HepG2 (cell line): ENCODE results near the gene ABCB6. TPM values are rescaled to one million over a fixed set of nuclear protein-coding genes. Genes with fewer than 3 reads are reported as not detected.

Experiments
- CENPT ChIP-seq: sonication (generic); formaldehyde crosslinking; IDR thresholded peaks from 2 replicates; pipeline ENCODE4 v1.8.0; 2022; ENCODE audit warnings: low read depth, mild to moderate bottlenecking, moderate library complexity, missing genetic modification reagents
- FOXK1 ChIP-seq: sonication (generic); formaldehyde crosslinking; IDR thresholded peaks from 2 replicates; pipeline ENCODE4 v1.4.0; 2020; ENCODE audit warnings: low read depth, missing genetic modification reagents, borderline replicate concordance
- FOXO1 ChIP-seq: sonication (generic); formaldehyde crosslinking; IDR thresholded peaks from 2 replicates; pipeline ENCODE4 v1.4.0; 2020; ENCODE audit warnings: missing genetic modification reagents
- GPBP1L1 ChIP-seq: sonication (generic); formaldehyde crosslinking; IDR thresholded peaks from 2 replicates; pipeline ENCODE4 v1.5.0; 2020; ENCODE audit warnings: mild to moderate bottlenecking, missing genetic modification reagents
- HDAC2 ChIP-seq: sonication (generic); formaldehyde crosslinking; IDR thresholded peaks from 2 replicates; pipeline ENCODE4 v1.4.0; 2020; ENCODE audit warnings: missing genetic modification reagents
- HMG20A ChIP-seq: IDR thresholded peaks from 2 replicates; pipeline ENCODE4 v1.6.1; 2016; ENCODE audit warnings: borderline replicate concordance
- HNRNPL ChIP-seq: fragments of 200-400 bp; formaldehyde crosslinking; IDR thresholded peaks from 2 replicates; pipeline ENCODE4 v1.6.1; 2017; ENCODE audit warnings: mild to moderate bottlenecking, low read depth, low read length
- ISL2 ChIP-seq: sonication (generic); formaldehyde crosslinking; IDR thresholded peaks from 2 replicates; pipeline ENCODE4 v1.5.0; 2020; ENCODE audit warnings: missing genetic modification reagents
- MED1 ChIP-seq: sonication (generic); formaldehyde crosslinking; IDR thresholded peaks from 2 replicates; pipeline ENCODE4 v1.4.0; 2020; ENCODE audit warnings: missing genetic modification reagents
- MTF2 ChIP-seq: sonication (generic); formaldehyde crosslinking; IDR thresholded peaks from 2 replicates; pipeline ENCODE4 v1.5.0; 2020; ENCODE audit warnings: missing genetic modification reagents, borderline replicate concordance
- NCOR1 ChIP-seq: fragments of 200-600 bp; sonication (generic); IDR thresholded peaks from 2 replicates; pipeline ENCODE4 v1.7.0; 2017; ENCODE audit warnings: antibody characterized with exemption, low read length, borderline replicate concordance
- NKX3-1 ChIP-seq: sonication (generic); formaldehyde crosslinking; IDR thresholded peaks from 2 replicates; pipeline ENCODE4 v1.5.0; 2020; ENCODE audit warnings: missing genetic modification reagents
- RBFOX2 ChIP-seq: fragments of 200-400 bp; formaldehyde crosslinking; IDR thresholded peaks from 2 replicates; pipeline ENCODE4 v1.6.1; 2017; ENCODE audit warnings: low read depth, mild to moderate bottlenecking, low read length
- SRSF1 ChIP-seq: fragments of 200-400 bp; formaldehyde crosslinking; optimal IDR thresholded peaks from 2 replicates; pipeline ENCODE3; 2017; ENCODE audit warnings: mild to moderate bottlenecking, low read depth, low read length, moderate library complexity
- ZBTB46 ChIP-seq: sonication (generic); formaldehyde crosslinking; IDR thresholded peaks from 2 replicates; pipeline ENCODE4 v1.4.0; 2020; ENCODE audit warnings: mild to moderate bottlenecking, missing genetic modification reagents, borderline replicate concordance
- ZIK1 ChIP-seq: sonication (generic); formaldehyde crosslinking; IDR thresholded peaks from 2 replicates; pipeline ENCODE4 v1.5.0; 2020; ENCODE audit warnings: mild to moderate bottlenecking, low read depth, missing genetic modification reagents, borderline replicate concordance
- ZNF180 ChIP-seq: sonication (generic); formaldehyde crosslinking; IDR thresholded peaks from 2 replicates; pipeline ENCODE4 v1.4.0; 2020; ENCODE audit warnings: low read depth, missing genetic modification reagents, borderline replicate concordance
- ZNF782 ChIP-seq: sonication (generic); formaldehyde crosslinking; IDR thresholded peaks from 2 replicates; pipeline ENCODE4 v1.4.0; 2020; ENCODE audit warnings: missing genetic modification reagents, mild to moderate bottlenecking, borderline replicate concordance
- ZNF878 ChIP-seq: sonication (generic); formaldehyde crosslinking; IDR thresholded peaks from 2 replicates; pipeline ENCODE4 v1.8.1; 2023; ENCODE audit warnings: mild to moderate bottlenecking, missing genetic modification reagents, moderate library complexity
- ZSCAN29 ChIP-seq: sonication (generic); formaldehyde crosslinking; conservative IDR thresholded peaks from 2 replicates; pipeline ENCODE4 v1.4.0; 2020; ENCODE audit warnings: mild to moderate bottlenecking, missing genetic modification reagents
- polyA plus RNA-seq, 8 experiments: library from polyadenylated mRNA; depleted of rRNA in 3 of 8; stranded (reverse) in 7 of 8; unstranded in 1 of 8; fragments of >200 nt; fragmentation: Illumina TruSeq in 4 of 8; extraction: Trizol in 4 of 8; gene quantifications; 2 replicates each; pipeline versions ENCODE4 v1.2.1 to v1.2.3, GENCODE V29; 2011 to 2016; ENCODE audit warnings: low read depth in 4 of 8, missing spikeins in 1 of 8, mixed read lengths in 1 of 8; ENCODE audit not compliant: insufficient read depth in 1 of 8
- total RNA-seq, 5 experiments: library from RNA; depleted of rRNA; stranded (reverse); fragments of >200 nt; fragmentation: Illumina TruSeq; extraction: Trizol; gene quantifications; 2 replicates each; pipeline ENCODE4 v1.2.3, GENCODE V29; 2016; ENCODE audit warnings: low read depth in 1 of 5
- TF ChIP-seq, protein P1 (sequence below): sonication (generic); formaldehyde crosslinking; IDR thresholded peaks from 2 replicates; pipeline ENCODE4 v1.5.0; 2020; ENCODE audit warnings: missing genetic modification reagents
- TF ChIP-seq, protein P2 (sequence below): sonication (generic); formaldehyde crosslinking; IDR thresholded peaks from 2 replicates; pipeline ENCODE4 v1.5.1; 2020; ENCODE audit warnings: missing genetic modification reagents, mild to moderate bottlenecking, borderline replicate concordance
- TF ChIP-seq, protein P3 (sequence below): sonication (generic); formaldehyde crosslinking; IDR thresholded peaks from 2 replicates; pipeline ENCODE4 v1.5.1; 2020; ENCODE audit warnings: missing genetic modification reagents, mild to moderate bottlenecking, borderline replicate concordance

The ABCB6 gene
- total and polyA plus RNA-seq, 2 of the 13 experiments (the other 11 are each of a cell fraction or from before 2014, with no cell fraction given) = 91.1 to 137 TPM

DNA sequence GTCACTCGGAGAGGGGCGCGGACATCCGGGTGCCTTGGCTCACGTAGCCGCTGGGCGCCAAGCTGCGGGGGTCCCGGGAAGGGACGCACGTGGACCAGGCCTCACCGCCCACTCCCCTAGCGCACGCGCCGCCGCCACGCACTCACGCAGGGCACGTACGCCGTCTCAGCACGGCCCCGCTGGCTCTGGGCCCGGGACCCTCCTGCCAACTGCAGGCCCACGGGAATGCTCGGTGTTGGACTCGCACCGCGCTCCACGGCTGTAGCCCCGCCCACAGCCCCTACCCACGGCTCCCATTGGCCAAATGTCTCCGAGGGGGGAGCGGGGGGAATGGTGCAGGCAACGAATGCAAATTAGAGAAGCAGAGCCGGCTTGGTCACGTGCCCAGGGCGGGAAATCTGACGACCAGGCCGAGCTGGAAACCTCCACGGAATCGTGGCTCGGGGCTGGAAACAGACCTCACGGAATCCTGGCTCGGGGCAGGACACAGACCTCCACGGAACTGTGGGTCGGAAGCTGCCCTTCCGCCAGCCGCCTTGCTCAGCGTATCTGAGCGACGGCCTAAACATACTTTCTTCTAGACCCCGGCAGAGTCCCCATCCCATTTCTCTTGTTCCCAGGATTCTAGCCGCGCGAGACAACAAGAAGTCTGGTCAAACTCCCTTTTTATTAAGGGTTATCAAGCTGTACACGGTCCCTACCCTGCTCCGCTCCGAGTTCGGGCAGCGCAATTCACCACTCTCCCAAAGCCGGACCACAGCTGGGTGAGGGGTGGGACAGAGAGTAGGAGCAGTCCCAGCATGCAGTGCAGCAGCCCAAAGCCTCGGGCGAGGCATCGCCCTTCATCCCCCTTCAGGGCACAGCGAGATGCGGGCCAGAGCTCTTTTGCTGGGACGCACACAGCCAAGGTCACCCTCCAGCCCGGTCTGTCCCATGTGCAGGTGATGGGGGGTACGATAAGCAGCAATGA is at the start of gene ABCB6 (continued):
- TF ChIP-seq, protein P1, sequence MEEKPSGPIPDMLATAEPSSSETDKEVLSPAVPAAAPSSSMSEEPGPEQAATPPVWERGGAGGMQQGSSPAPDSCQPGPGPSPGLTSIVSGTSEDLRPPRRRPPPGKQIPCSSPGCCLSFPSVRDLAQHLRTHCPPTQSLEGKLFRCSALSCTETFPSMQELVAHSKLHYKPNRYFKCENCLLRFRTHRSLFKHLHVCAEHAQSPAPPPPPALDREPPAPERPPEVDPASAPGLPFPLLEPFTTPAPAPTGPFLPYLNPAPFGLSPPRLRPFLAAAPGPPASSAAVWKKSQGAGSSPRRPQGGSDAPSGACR (CRISPR knock-in tag) = peak; percentile 99
- peak; percentile 98 for TF ChIP-seq ZNF878 (CRISPR knock-in tag)
- peak; percentile 85; the same call in 1 of the 2 replicates for TF ChIP-seq MED1
- peak; percentile 92; the same call in 1 of the 2 replicates for TF ChIP-seq ZNF180
- TF ChIP-seq NCOR1 = peak; percentile 41; the same call in 1 of the 2 replicates
- TF ChIP-seq GPBP1L1 (CRISPR knock-in tag) = no peak
- TF ChIP-seq MTF2 (CRISPR knock-in tag) = peak; percentile 94; the same call in 1 of the 2 replicates
- peak; percentile 77 for TF ChIP-seq ISL2
- TF ChIP-seq SRSF1 = peak; percentile 67
- TF ChIP-seq RBFOX2 = peak; percentile 98
- TF ChIP-seq FOXK1 (CRISPR knock-in tag) = peak; percentile 61; the same call in 1 of the 2 replicates
- TF ChIP-seq ZBTB46 = no peak
- peak; percentile 69 for TF ChIP-seq ZNF782
- peak; percentile 91 for TF ChIP-seq HDAC2 (CRISPR knock-in tag)
- no peak for TF ChIP-seq HNRNPL
- TF ChIP-seq, protein P2, sequence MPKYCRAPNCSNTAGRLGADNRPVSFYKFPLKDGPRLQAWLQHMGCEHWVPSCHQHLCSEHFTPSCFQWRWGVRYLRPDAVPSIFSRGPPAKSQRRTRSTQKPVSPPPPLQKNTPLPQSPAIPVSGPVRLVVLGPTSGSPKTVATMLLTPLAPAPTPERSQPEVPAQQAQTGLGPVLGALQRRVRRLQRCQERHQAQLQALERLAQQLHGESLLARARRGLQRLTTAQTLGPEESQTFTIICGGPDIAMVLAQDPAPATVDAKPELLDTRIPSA (CRISPR knock-in tag) = no peak
- TF ChIP-seq, protein P3, sequence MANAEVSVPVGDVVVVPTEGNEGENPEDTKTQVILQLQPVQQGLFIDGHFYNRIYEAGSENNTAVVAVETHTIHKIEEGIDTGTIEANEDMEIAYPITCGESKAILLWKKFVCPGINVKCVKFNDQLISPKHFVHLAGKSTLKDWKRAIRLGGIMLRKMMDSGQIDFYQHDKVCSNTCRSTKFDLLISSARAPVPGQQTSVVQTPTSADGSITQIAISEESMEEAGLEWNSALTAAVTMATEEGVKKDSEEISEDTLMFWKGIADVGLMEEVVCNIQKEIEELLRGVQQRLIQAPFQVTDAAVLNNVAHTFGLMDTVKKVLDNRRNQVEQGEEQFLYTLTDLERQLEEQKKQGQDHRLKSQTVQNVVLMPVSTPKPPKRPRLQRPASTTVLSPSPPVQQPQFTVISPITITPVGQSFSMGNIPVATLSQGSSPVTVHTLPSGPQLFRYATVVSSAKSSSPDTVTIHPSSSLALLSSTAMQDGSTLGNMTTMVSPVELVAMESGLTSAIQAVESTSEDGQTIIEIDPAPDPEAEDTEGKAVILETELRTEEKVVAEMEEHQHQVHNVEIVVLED (CRISPR knock-in tag) = peak; percentile 96
- TF ChIP-seq ZSCAN29 = no peak
- TF ChIP-seq HMG20A = 0 out of 2 replicates have a peak, but pooled peaks have one; percentile 29
- peak; percentile 96 for TF ChIP-seq NKX3-1
- TF ChIP-seq FOXO1 (CRISPR knock-in tag) = peak; percentile 85
- peak; percentile 99 for TF ChIP-seq ZIK1 (CRISPR knock-in tag)
- TF ChIP-seq CENPT (CRISPR knock-in tag) = peak; percentile 78
